HG03159 (cell line): ENCODE data around the gene USP51.
"Not testable (repeated sequence)": the region's sequence is repeated elsewhere in the genome, so short reads cannot be mapped to it uniquely, and the experiment has no call there.

Experiments
- ATAC-seq: cut with Tn5 transposase; IDR thresholded peaks from one replicate; pipeline ENCODE4 v1.9.1; 2021; ENCODE audit warnings: mild to moderate bottlenecking, moderate library complexity; ENCODE audit not compliant: unreplicated experiment

Gene USP51

GRCh38 chrX:55465791-55466190, 23.9 kb downstream of the USP51 start:
- ATAC-seq: not testable (repeated sequence)

- ATAC-seq: not testable (repeated sequence)
Observed at GRCh38 chrX:55465108-55465507, 24.5 kb downstream of the USP51 start.

- ATAC-seq: not testable (repeated sequence)
Observed at GRCh38 chrX:55464050-55464449, 25.6 kb downstream of the USP51 start.

- ATAC-seq: not testable (repeated sequence)
Observed at GRCh38 chrX:55459926-55460325, 29.7 kb downstream of the USP51 start.

GRCh38 chrX:55459426-55459825, 30.2 kb downstream of the USP51 start:
- ATAC-seq: not testable (repeated sequence)

- not testable (repeated sequence) for ATAC-seq
Observed at GRCh38 chrX:55455708-55456107, 33.9 kb downstream of the USP51 start.

GRCh38 chrX:55452833-55453124, 36.9 kb downstream of the USP51 start:
- ATAC-seq: no peak

- peak; percentile 94 for ATAC-seq
Observed at GRCh38 chrX:55451990-55452832, 37.4 kb downstream of the USP51 start, which contains the start of gene MAGEH1. MAGEH1 (plus strand) TSS chrX:55452127; CDS start chrX:55452375, 248 bp downstream.

- ATAC-seq: peak; percentile 19
Observed at GRCh38 chrX:55451626-55451989, 38.0 kb downstream of the USP51 start.

- ATAC-seq: no peak
Observed at GRCh38 chrX:55451141-55451540, 38.5 kb downstream of the USP51 start.

- no peak for ATAC-seq
Observed at GRCh38 chrX:55450259-55450658, 39.4 kb downstream of the USP51 start.

- not testable (repeated sequence) for ATAC-seq
Observed at GRCh38 chrX:55443468-55443867, 46.2 kb downstream of the USP51 start.
